Cardiac muscle cell (in vitro differentiated cells and primary cell): ENCODE measurements around the gene MRPL12. TPM values are rescaled to one million over a fixed set of nuclear protein-coding genes. Genes with fewer than 3 reads are reported as not detected.

Experiments
- DNase-seq, 2 donors: peaks; one replicate each; pipeline versions ENCODE4 v3.0.0 to v3.0.0-alpha.2; 2010 to 2017; ENCODE audit warnings: low read depth in 1 of 2, low spot score in 1 of 2
- H3K27ac ChIP-seq: fragments of 200-600 bp; sonication (generic); 2 replicates; pipeline ENCODE4 v1.5.1; 2016
- H3K27me3 ChIP-seq: fragments of 200-600 bp; sonication (generic); 2 replicates; pipeline ENCODE4 v1.6.0; 2016; ENCODE audit warnings: control low read depth
- H3K36me3 ChIP-seq: fragments of 200-600 bp; sonication (generic); 2 replicates; pipeline ENCODE4 v1.5.1; 2016; ENCODE audit warnings: control low read depth
- H3K4me1 ChIP-seq: fragments of 200-600 bp; sonication (generic); 2 replicates; pipeline ENCODE4 v1.8.1; 2017; ENCODE audit warnings: low read depth, mild to moderate bottlenecking, mixed run types
- H3K4me3 ChIP-seq: fragments of 200-600 bp; sonication (generic); 2 replicates; pipeline ENCODE4 v1.5.1; 2016; ENCODE audit warnings: mild to moderate bottlenecking
- H3K9me3 ChIP-seq: fragments of 200-600 bp; sonication (generic); 2 replicates; pipeline ENCODE4 v1.5.1; 2017; ENCODE audit warnings: low read depth, mild to moderate bottlenecking, control low read depth
- polyA plus RNA-seq: library from polyadenylated mRNA; unstranded; fragments of >200 nt; fragmentation: Nextera tagmentation; extraction: Ambion mirVana; gene quantifications from 2 replicates; pipeline ENCODE4 v1.2.1, GENCODE V29; 2016
- total RNA-seq: library from RNA; depleted of rRNA; stranded (reverse); fragments of >200 nt; gene quantifications from 2 replicates; pipeline ENCODE4 v1.2.3, GENCODE V29; 2016
- TF ChIP-seq, protein P1 (sequence below): IDR thresholded peaks from 2 replicates; pipeline ENCODE4 v1.5.1; 2012; ENCODE audit warnings: low read depth, mild to moderate bottlenecking, low read length

The MRPL12 gene
- total and polyA plus RNA-seq, 2 experiments from 2014 or later, result 47.5 to 222 TPM

DNA sequence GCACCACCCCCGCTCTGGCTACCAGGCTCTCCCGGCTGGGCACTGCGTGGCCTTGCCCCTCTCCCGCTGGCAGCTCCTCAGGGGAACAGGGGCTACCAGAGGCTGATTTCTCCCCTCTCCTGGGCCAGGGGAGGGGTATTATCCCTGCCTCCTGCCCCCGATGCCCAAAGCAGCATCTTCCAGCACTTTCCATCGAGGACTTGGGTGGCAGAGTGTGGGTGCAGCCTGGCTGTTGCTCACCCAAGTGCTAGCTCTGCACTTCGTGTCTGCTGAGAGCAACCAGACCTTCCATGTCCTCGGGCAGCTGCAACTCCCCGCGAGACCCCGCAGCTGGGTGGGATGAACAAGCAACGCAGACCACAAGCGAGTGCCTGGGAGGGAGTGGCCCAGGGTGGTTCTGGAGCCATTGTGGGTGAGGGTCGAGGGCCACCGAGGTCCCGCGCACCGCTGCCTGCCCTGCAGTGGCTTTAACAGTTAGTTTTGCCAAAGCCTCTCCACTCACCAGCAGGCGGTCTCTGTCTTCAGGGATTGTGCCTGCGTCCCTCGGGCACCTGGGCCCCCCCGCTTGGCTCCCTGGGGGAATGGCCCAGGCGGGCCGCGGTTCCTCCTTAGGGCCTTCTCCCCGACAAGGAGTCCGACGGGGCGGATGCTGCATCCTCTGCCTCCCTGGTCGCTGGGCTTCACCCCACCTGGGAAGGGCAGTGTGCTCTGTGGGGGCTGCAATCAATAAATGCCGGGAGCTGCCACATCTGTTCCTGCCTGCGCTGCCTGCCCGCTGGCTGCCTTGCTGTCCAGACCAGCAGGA lies 17.3 kb downstream of the MRPL12 start:
- H3K27ac ChIP-seq, result peak overlapping the region; percentile 21
- no peaks in the 10 kb centered on the region for H3K4me1 ChIP-seq
- TF ChIP-seq, protein P1, sequence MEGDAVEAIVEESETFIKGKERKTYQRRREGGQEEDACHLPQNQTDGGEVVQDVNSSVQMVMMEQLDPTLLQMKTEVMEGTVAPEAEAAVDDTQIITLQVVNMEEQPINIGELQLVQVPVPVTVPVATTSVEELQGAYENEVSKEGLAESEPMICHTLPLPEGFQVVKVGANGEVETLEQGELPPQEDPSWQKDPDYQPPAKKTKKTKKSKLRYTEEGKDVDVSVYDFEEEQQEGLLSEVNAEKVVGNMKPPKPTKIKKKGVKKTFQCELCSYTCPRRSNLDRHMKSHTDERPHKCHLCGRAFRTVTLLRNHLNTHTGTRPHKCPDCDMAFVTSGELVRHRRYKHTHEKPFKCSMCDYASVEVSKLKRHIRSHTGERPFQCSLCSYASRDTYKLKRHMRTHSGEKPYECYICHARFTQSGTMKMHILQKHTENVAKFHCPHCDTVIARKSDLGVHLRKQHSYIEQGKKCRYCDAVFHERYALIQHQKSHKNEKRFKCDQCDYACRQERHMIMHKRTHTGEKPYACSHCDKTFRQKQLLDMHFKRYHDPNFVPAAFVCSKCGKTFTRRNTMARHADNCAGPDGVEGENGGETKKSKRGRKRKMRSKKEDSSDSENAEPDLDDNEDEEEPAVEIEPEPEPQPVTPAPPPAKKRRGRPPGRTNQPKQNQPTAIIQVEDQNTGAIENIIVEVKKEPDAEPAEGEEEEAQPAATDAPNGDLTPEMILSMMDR, result no peak
- H3K36me3 ChIP-seq, result peaks cover 7% of the 10 kb centered on the region
- no peak for DNase-seq
- H3K4me3 ChIP-seq, result no peak overlapping the region
- no peaks in the 10 kb centered on the region for H3K9me3 ChIP-seq
- H3K27me3 ChIP-seq, result no peaks in the 10 kb centered on the region

- Histone ChIP-seq H3K4me1 (no peaks in the 10 kb centered on the region), H3K9me3 (no peaks in the 10 kb centered on the region), H3K4me3 (no peak overlapping the region), H3K27ac (no peak overlapping the region), H3K27me3 (no peaks in the 10 kb centered on the region), H3K36me3 (peaks cover 7% of the 10 kb centered on the region)
- TF ChIP-seq, protein P1, result no peak
- DNase-seq, result peak in 1 of 2 donors; percentile 26
Observed at GRCh38 chr17:81722184-81723120, 19.3 kb downstream of the MRPL12 start.

GRCh38 chr17:81723651-81724209 lies 20.6 kb downstream of the MRPL12 start:
- no peak for DNase-seq
- H3K4me1 ChIP-seq, result no peaks in the 10 kb centered on the region
- TF ChIP-seq, protein P1, result no peak
- H3K27ac ChIP-seq, result no peak overlapping the region
- no peaks in the 10 kb centered on the region for H3K9me3 ChIP-seq
- H3K4me3 ChIP-seq, result no peak overlapping the region
- H3K36me3 ChIP-seq, result no peaks in the 10 kb centered on the region
- H3K27me3 ChIP-seq, result no peaks in the 10 kb centered on the region

GRCh38 chr17:81725439-81725838 lies 22.3 kb downstream of the MRPL12 start:
- H3K27me3 ChIP-seq, result no peaks in the 10 kb centered on the region
- no peak overlapping the region for H3K4me3 ChIP-seq
- H3K27ac ChIP-seq, result no peak overlapping the region
- TF ChIP-seq, protein P1, result no peak
- DNase-seq, result no peak
- H3K9me3 ChIP-seq, result no peaks in the 10 kb centered on the region
- no peaks in the 10 kb centered on the region for H3K4me1 ChIP-seq
- no peaks in the 10 kb centered on the region for H3K36me3 ChIP-seq

- no peaks in the 10 kb centered on the region for H3K27me3 ChIP-seq
- H3K36me3 ChIP-seq, result no peaks in the 10 kb centered on the region
- TF ChIP-seq, protein P1, result no peak
- no peak for DNase-seq
- no peaks in the 10 kb centered on the region for H3K4me1 ChIP-seq
- no peak overlapping the region for H3K27ac ChIP-seq
- H3K4me3 ChIP-seq, result no peak overlapping the region
- no peaks in the 10 kb centered on the region for H3K9me3 ChIP-seq
Observed at GRCh38 chr17:81726004-81726403, 22.8 kb downstream of the MRPL12 start.
